HepG2 (cell line): ENCODE data around the gene PSMA2. TPM values are rescaled to one million over a fixed set of nuclear protein-coding genes. Genes with fewer than 3 reads are reported as not detected.

ENCODE experiments used
- ATAC-seq: fragments of 200-7000 bp; cut with Tn5 transposase; 3 replicates; pipeline ENCODE4 v1.9.1; 2020; ENCODE audit warnings: mild to moderate bottlenecking, moderate library complexity
- BruUV-seq: library from RNA; stranded (reverse); fragments of 400-500 nt; replicated peaks from 2 replicates; lab custom pipeline; 2021; lab: Mats Ljungman, UMichigan
- CTCF ChIA-PET: fragments of 300-600 bp; formaldehyde crosslinking; extraction: SDS; loops from one replicate; lab custom pipeline; 2021; ENCODE audit warnings: low total read pairs, inconsistent platforms, low intra/inter-chr PET ratio; lab: Yijun Ruan, JAX
- POLR2A ChIA-PET: fragments of 350-600 bp; sonication (Branson Sonifier 250); formaldehyde crosslinking; loops from one replicate; lab custom pipeline; 2020; ENCODE audit warnings: antibody characterized with exemption, inconsistent platforms; lab: Yijun Ruan, JAX
- DNase-seq: peaks from one replicate; pipeline ENCODE4 v3.0.0-alpha.2; 2015; ENCODE audit warnings: low spot score
- FAIRE-seq: peaks from 3 replicates; lab custom pipeline; 2011; peaks lifted over from hg19 to GRCh38; lab: Jason Lieb, UNC
- H2AFZ ChIP-seq: one replicate; pipeline ENCODE4 v1.6.1; 2011; ENCODE audit warnings: low read length, inconsistent platforms
- H3K27ac ChIP-seq: fragments of 300-600 bp; 3 replicates; pipeline ENCODE4 v1.8.0; 2011; ENCODE audit warnings: mixed run types, mild to moderate bottlenecking, mixed read lengths, low read length, inconsistent platforms; ENCODE audit not compliant: insufficient read depth; ENCODE audit errors: extremely low read length
- H3K27me3 ChIP-seq, 2 experiments: fragments of 200-600 bp in 1 of 2; 2 replicates in 1 of 2; 3 replicates in 1 of 2; pipeline versions ENCODE4 v1.6.0 to v1.8.0; 2011; ENCODE audit warnings: low read length in 2 of 2, mild to moderate bottlenecking in 2 of 2, moderate library complexity in 2 of 2, inconsistent platforms in 1 of 2; ENCODE audit not compliant: insufficient read depth in 2 of 2, control insufficient read depth in 1 of 2
- H3K36me3 ChIP-seq, 2 experiments: fragments of 200-600 bp in 1 of 2; replicated peaks in 1 of 2; 2 replicates in 1 of 2; 3 replicates in 1 of 2; pipeline versions ENCODE4 v1.5.1 to v1.8.0; 2011; ENCODE audit warnings: low read length in 2 of 2, inconsistent platforms in 1 of 2; ENCODE audit not compliant: insufficient read depth in 2 of 2, control insufficient read depth in 1 of 2
- H3K4me1 ChIP-seq: 2 replicates; pipeline ENCODE4 v1.5.1; 2012; ENCODE audit warnings: low read length, inconsistent platforms; ENCODE audit not compliant: insufficient read depth
- H3K4me2 ChIP-seq: 2 replicates; pipeline ENCODE4 v1.6.0; 2011; ENCODE audit warnings: low read depth, low read length, inconsistent platforms
- H3K4me3 ChIP-seq, 3 experiments: fragments of 200-600 bp in 1 of 3; sonication (generic), shearing (Covaris generic) in 1 of 3; replicated peaks in 1 of 3; 2 replicates each; pipeline ENCODE4 v1.5.1; 2011 to 2016; ENCODE audit warnings: low read length in 3 of 3, inconsistent platforms in 2 of 3, low read depth in 2 of 3, mild to moderate bottlenecking in 2 of 3, control low read depth in 1 of 3, mixed read lengths in 1 of 3; ENCODE audit not compliant: insufficient read depth in 1 of 3
- H3K79me2 ChIP-seq: one replicate; pipeline ENCODE4 v1.6.1; 2011; ENCODE audit warnings: low read length, inconsistent platforms; ENCODE audit not compliant: insufficient read depth
- H3K9ac ChIP-seq: 2 replicates; pipeline ENCODE4 v1.6.0; 2011; ENCODE audit warnings: mild to moderate bottlenecking, low read depth, low read length, inconsistent platforms; ENCODE audit not compliant: insufficient read depth
- H3K9me3 ChIP-seq: 2 replicates; pipeline ENCODE4 v1.5.1; 2012; ENCODE audit warnings: mild to moderate bottlenecking, low read length
- H4K20me1 ChIP-seq: 2 replicates; pipeline ENCODE4 v1.6.0; 2011; ENCODE audit warnings: inconsistent platforms, mild to moderate bottlenecking, low read length, moderate library complexity; ENCODE audit not compliant: insufficient read depth
- EEA1 ChIP-seq: sonication (generic); formaldehyde crosslinking; IDR thresholded peaks from 2 replicates; pipeline ENCODE4 v1.5.1; 2020; ENCODE audit warnings: mild to moderate bottlenecking, missing genetic modification reagents, borderline replicate concordance
- ETV5 ChIP-seq: IDR thresholded peaks from 2 replicates; pipeline ENCODE4 v1.6.1; 2018; ENCODE audit warnings: missing biosample characterization, missing genetic modification reagents, inconsistent platforms, borderline replicate concordance
- GABPA ChIP-seq, 2 experiments: IDR thresholded peaks; 2 replicates each; pipeline ENCODE4 v1.6.1; 2011 to 2016; ENCODE audit warnings: low read depth in 2 of 2, low read length in 1 of 2, missing biosample characterization in 1 of 2, missing genetic modification characterization in 1 of 2
- NR0B2 ChIP-seq: sonication (generic); formaldehyde crosslinking; IDR thresholded peaks from 2 replicates; pipeline ENCODE4 v1.4.0; 2020; ENCODE audit warnings: mild to moderate bottlenecking, missing genetic modification reagents
- PATZ1 ChIP-seq: sonication (generic); formaldehyde crosslinking; IDR thresholded peaks from 2 replicates; pipeline ENCODE4 v1.4.0; 2020; ENCODE audit warnings: missing genetic modification reagents
- PAXIP1 ChIP-seq: sonication (generic); formaldehyde crosslinking; conservative IDR thresholded peaks from 2 replicates; pipeline ENCODE4 v1.4.0; 2020; ENCODE audit warnings: mild to moderate bottlenecking, missing genetic modification reagents, moderate library complexity
- SP5 ChIP-seq: IDR thresholded peaks from 2 replicates; pipeline ENCODE4 v1.6.1; 2016; ENCODE audit warnings: low read depth, borderline replicate concordance
- TRIM22 ChIP-seq: fragments of 450-650 bp; IDR thresholded peaks from 2 replicates; pipeline ENCODE4 v1.6.1; 2017
- ZBTB21 ChIP-seq: sonication (generic); formaldehyde crosslinking; IDR thresholded peaks from 2 replicates; pipeline ENCODE4 v1.4.0; 2020; ENCODE audit warnings: missing genetic modification reagents
- ZBTB43 ChIP-seq: sonication (generic); formaldehyde crosslinking; conservative IDR thresholded peaks from 2 replicates; pipeline ENCODE4 v1.4.0; 2020; ENCODE audit warnings: missing genetic modification reagents
- ZFP36L1 ChIP-seq: sonication (generic); formaldehyde crosslinking; IDR thresholded peaks from 2 replicates; pipeline ENCODE4 v1.8.0; 2022; ENCODE audit warnings: mild to moderate bottlenecking, missing genetic modification reagents, moderate library complexity
- ZNF678 ChIP-seq: sonication (generic); formaldehyde crosslinking; IDR thresholded peaks from 2 replicates; pipeline ENCODE4 v1.4.0; 2020; ENCODE audit warnings: mild to moderate bottlenecking, missing genetic modification reagents
- ZSCAN9 ChIP-seq: IDR thresholded peaks from 2 replicates; pipeline ENCODE4 v1.6.1; 2016; ENCODE audit warnings: borderline replicate concordance
- WGBS: methylation state at CpG from one replicate; pipeline ENCODE4 v1.1.6; 2017; ENCODE audit warnings: low lambda C conversion rate; 5-methylcytosine and 5-hydroxymethylcytosine counted together
- in situ Hi-C: cut with HindIII; loops from 2 replicates; pipeline ENCODE4 v1.10.0; 2017; ENCODE audit warnings: low pct_unique_long_range_greater_than_20kb; ENCODE audit not compliant: extremely low pct_ligation_motif_present
- intact Hi-C: fragments of 100-400 bp; cut with micrococcal nuclease; formaldehyde crosslinking; loops from one replicate; pipeline ENCODE4 v1.10.0; 2022; ENCODE audit not compliant: unreplicated experiment
- polyA plus RNA-seq, 8 experiments: library from polyadenylated mRNA; depleted of rRNA in 3 of 8; stranded (reverse) in 7 of 8; unstranded in 1 of 8; fragments of >200 nt; fragmentation: Illumina TruSeq in 4 of 8; extraction: Trizol in 4 of 8; gene quantifications; 2 replicates each; pipeline versions ENCODE4 v1.2.1 to v1.2.3, GENCODE V29; 2011 to 2016; ENCODE audit warnings: low read depth in 4 of 8, missing spikeins in 1 of 8, mixed read lengths in 1 of 8; ENCODE audit not compliant: insufficient read depth in 1 of 8
- total RNA-seq, 5 experiments: library from RNA; depleted of rRNA; stranded (reverse); fragments of >200 nt; fragmentation: Illumina TruSeq; extraction: Trizol; gene quantifications; 2 replicates each; pipeline ENCODE4 v1.2.3, GENCODE V29; 2016; ENCODE audit warnings: low read depth in 1 of 5

PSMA2 gene
- total and polyA plus RNA-seq, 2 of the 13 experiments (the other 11 are each of a cell fraction or from before 2014, with no cell fraction given): 125 to 266 TPM

- no peaks in the 10 kb centered on the region for H3K36me3 ChIP-seq
- BruUV-seq: no TSS peak
- TF ChIP-seq SP5 (CRISPR knock-in tag) (no peak), EEA1 (CRISPR knock-in tag) (no peak), ZNF678 (CRISPR knock-in tag) (no peak), ZBTB43 (no peak), NR0B2 (CRISPR knock-in tag) (no peak), ZBTB21 (CRISPR knock-in tag) (no peak), ETV5 (CRISPR knock-in tag) (no peak), GABPA (IDR thresholded peaks at IDR 0.05; ENCODE audit: low read depth, low read length) (no peak), GABPA (CRISPR knock-in tag; IDR thresholded peaks at IDR 0.05; ENCODE audit: low read depth) (no peak), PATZ1 (CRISPR knock-in tag) (no peak), ZFP36L1 (CRISPR knock-in tag) (no peak), PAXIP1 (CRISPR knock-in tag) (no peak), ZSCAN9 (CRISPR knock-in tag) (no peak), TRIM22 (no peak)
- ChIA-PET CTCF (no interaction called here), POLR2A (no interaction called here)
- ATAC-seq (no peak), FAIRE-seq (no peak), DNase-seq (no peak)
- no peak overlapping the region for H3K9ac ChIP-seq
- WGBS: 0% methylated on average over 2 of the region's 2 CpGs
- H3K4me3 ChIP-seq: no peak overlapping the region
- no peak overlapping the region for H3K27ac ChIP-seq
- H3K79me2 ChIP-seq: no peaks in the 10 kb centered on the region
- H2AFZ ChIP-seq: no peak overlapping the region
- peaks cover 4% of the 10 kb centered on the region; the same call in 1 of the 2 replicates for H3K9me3 ChIP-seq
- 0 out of 5 replicates have a peak, but pooled peaks cover 0 to 1% of the 10 kb centered on the region in 2 experiments for H3K27me3 ChIP-seq
- no peaks in the 10 kb centered on the region for H3K4me1 ChIP-seq
- no peak overlapping the region for H3K4me2 ChIP-seq
- H4K20me1 ChIP-seq: no peaks in the 10 kb centered on the region
- intact Hi-C loops: no loop called here
- in situ Hi-C loops: no loop called here
These were observed 28.8 kb upstream of the PSMA2 start for GRCh38 chr7:42960762-42961161.
